Stimulated activated CD8-positive, alpha-beta memory T cell treated with anti-CD3 and anti-CD28 coated beads, Interleukin-4, amount 100 ng/mL, for 24 hours (primary cell): ENCODE data around the gene NT5C3A.
"Not testable (repeated sequence)": the region's sequence is repeated elsewhere in the genome, so short reads cannot be mapped to it uniquely, and the experiment has no call there.

Experiments used
- DNase-seq: peaks from one replicate; pipeline ENCODE4 v3.0.0-alpha.2; 2020; ENCODE audit warnings: low read depth

The NT5C3A gene

DNA sequence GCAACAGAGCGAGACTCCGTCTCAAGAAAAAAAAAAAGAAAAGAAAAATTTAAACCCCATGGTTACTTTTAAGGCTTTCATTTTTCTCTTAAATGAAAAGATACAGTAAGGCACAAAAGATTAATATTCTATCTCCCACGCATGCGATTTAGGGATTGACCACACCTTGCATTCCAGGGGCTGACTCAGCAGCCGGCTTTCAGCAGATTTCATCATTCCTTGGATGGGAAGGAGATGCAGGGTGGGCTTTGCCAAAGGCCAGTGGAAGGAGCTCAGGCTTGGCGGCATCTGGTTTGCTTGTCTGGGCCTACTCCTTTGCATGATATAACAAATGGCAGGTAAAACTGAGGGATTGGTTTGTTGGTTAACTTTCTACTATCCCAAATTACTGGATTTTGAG lies 83.3 kb downstream of the NT5C3A start:
- DNase-seq: not testable (repeated sequence)

DNA sequence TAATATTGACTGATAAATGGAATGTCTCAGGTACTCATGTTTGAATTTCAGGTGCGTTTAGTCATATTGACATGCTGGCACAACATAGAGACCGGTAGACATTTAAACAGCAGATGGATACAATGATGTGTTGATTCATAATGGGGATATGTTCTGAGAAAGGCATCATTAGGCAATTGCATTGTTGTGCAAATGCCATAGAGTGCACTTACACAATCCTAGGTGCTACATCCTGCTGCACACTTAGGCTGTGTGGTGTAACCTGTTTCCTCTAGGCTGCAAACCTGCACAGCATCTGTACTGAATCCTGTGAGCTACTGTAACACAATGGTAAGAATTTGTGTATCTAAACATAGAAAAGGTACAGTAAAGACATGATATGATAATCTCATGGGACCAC lies 85.4 kb downstream of the NT5C3A start:
- DNase-seq: not testable (repeated sequence)

DNA sequence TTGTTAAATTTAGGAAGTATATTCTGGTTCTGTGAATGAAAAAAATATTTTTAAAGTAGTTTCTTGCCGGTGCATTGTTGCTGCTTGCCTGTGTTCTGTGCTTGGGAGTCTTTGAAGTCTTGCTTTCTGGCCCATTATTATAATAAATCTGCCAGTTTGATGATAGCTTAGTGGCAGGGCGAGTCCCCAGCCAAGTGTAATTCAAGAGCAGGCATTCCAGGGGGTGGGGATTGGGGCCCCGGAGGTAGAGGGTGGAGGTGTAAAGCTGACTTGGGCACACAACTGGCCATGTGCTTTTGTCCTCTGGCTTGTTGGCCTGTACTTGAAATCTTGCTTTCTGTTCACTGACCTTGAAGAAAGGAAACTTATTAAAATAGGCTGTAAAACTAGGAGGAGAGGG lies 90.6 kb downstream of the NT5C3A start:
- not testable (repeated sequence) for DNase-seq

DNA sequence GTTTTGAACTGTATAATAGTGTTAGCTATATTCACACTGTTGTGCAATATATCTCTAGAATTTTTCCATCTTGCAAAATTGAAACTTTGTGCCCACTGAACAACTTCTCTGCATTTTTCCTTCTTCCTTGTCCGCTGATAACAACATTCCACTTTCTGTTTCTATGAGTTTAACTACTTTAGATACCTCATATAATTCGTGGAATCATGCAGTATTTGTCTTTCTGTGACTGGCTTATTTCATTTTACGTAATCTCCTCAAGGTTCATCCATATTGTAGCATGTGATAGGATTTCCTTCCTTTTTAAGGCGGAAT lies 95.4 kb downstream of the NT5C3A start:
- DNase-seq: not testable (repeated sequence)

DNA sequence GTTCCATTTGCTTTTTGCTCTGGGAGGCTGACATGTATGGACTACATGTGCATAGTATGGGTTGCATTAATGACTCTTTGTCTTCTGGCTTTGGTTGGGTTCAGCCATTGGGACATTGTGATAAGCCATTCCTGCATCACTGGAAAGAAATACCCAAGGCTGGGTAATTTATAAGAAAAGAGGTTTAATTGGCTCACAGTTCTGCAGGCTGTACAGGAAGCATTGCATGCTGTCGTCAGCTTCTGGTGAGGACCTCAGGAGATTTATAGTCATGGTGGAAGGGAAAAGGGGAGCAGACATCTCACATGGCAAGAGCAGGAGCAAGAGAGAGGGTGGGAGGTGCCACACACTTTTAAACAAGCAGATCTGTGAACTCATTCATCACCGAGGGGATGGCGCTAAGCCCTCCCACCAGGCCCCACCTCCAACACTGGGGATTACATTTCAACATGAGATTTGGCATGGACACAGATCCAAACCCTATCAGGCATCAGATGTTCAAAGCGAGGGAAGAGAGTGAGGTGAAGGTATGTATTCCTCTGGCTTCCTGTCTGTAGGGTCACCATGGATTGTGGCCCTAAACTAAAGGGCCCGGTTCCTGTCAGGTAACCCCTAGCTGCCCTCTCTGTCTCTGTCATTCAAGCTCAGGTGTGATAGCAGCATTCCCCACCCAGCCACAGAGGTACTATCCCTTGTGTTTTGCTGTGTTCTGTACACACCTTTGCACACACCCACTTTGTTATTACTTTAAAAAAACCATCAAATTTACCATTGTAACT lies 95.9 kb downstream of the NT5C3A start:
- DNase-seq: not testable (repeated sequence)

DNA sequence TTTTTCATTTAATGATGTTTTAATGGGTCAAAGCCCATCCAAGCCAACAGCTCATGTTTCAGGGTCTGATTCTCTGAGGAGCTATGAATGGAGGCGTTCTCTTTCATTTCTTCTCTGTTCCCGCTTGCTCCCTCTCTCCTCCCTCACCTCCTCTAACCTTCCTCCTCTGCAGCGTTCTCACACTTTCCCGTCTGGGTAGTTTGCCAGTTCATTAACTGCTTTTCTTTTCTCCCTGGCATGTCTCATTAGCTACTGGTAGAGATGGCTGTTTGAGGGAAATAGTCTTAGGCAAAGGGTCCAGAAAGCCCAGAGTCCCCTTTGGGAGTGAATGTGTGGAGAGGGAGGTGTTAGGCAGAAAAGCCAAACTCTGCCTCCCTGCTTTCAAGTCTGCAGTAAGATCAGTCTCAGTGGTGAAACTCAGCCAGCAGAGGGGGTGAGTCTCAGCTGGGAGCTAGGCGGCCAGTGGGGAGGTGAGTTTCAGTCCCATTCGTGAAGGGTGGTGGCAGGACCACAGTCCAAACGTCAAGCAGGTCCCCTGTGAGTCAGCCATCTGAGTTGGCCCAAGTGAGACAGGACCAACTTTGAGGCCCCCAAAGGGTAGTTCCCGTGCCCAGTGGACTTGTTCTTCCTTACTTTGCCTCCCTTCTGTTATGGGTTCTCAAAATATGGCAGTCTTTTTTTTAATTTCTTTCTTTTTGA lies 98.0 kb downstream of the NT5C3A start:
- DNase-seq: not testable (repeated sequence)
